GM18508 (cell line): ENCODE data around the gene PAMR1.

ENCODE experiments used
- ATAC-seq: cut with Tn5 transposase; IDR thresholded peaks from one replicate; pipeline ENCODE4 v1.9.1; 2021; ENCODE audit warnings: moderate number of reproducible peaks; ENCODE audit not compliant: insufficient read depth, unreplicated experiment

The PAMR1 gene

DNA sequence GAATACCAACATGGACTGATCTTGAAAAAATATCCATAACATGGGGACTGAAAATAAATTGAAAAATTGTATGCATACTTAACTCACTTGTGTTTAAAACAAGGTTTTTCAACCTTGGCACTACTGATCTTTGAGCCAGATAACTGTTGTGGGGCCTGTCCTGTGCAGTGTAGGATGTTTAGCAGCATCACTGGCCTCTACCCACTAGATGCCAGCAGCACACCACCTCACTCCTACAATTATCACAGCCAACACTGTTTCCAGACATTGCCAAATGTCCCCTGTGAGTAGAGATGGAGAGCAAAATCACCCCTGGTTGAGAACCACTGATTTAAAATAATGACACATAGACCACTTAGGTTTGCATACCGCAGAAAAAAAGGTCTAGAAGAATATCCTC is 61.1 kb downstream of the PAMR1 start:
- no peak for ATAC-seq

DNA sequence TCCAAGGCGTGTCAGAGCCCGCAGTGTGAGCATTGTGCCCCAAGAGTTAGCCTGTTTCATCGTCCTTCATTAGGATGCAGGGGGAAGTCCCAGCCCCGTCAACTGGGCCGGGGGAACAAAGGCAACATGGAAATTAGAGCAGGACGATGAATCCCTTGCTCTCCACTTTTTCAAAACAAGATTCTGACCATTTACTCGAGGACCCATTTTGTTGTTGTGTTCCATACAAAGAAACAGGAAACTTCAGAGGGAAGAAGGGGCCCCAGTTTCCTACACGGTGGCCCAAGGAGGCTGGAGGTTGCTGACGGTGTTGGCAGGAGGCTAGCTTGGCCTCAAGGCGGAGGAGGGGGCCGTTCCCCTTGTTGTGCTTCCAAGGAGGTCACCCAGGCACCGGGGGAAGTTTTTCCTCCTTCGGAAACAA is 62.1 kb downstream of the PAMR1 start:
- no peak for ATAC-seq

DNA sequence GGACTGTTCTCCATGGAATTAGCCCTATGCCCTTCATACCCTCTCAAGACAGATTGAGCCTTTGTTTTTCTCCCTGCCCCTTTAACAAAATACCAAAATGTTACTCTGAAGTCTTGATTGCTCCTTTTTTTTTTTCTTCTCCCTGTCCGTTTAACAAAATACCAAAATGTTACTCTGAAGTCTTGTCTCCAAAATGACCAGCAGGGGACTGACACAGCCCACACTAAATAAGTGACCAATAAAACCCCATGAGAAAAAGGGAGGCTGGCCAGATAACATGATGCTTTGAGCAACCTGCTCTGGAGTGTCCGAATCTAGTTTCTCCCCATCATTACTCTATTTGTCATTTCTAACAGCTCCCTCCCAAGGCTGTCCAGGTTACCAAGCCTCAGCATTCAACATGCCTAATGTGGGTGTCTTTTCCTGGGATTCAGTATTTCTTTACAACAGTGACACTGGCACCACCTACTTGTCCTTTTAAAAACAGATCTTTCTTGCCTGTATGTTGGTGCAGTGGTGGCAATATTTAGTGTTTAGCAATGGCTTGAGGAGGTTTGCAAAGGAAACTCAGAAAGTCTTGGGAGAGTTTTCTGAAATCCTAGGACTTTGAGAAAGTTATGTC is 63.4 kb downstream of the PAMR1 start:
- no peak for ATAC-seq

DNA sequence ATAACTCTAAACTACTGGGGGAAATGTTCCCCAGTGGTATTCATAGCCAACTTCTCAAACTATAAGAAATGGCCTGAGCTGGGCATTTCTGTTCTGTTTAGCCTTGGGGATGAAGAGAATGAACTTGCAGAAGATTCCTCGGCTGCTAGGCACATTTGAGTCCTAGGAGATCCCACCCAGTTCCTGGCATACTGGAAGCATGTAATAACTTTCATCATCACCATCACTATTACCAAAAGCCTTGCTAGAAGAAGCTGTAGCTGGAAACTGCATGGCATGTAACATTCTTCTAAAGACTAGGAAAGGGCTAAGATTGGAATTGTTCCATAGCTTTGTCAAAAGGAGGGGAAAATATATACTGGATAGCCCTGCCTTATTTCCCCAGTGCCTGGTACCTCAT is 65.9 kb downstream of the PAMR1 start:
- ATAC-seq: no peak

DNA sequence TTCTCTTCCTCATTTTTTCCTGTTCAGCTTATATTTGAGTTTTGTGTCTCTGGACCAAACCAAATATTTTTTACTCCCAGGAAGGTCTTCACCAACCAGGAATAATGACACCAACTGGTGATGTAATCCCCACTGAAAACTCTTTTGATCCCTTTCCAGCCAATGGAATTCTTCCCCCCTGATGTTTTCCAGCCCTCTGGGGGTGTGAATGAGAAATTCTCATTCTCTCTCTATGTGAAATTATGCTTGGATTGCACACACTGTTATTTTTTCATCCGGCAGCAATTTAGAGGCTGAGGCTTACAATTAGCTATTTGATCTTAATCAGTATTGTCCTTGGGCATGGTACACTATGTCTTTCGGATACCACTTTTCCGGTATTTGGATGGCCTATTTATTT is 66.6 kb downstream of the PAMR1 start:
- no peak for ATAC-seq

DNA sequence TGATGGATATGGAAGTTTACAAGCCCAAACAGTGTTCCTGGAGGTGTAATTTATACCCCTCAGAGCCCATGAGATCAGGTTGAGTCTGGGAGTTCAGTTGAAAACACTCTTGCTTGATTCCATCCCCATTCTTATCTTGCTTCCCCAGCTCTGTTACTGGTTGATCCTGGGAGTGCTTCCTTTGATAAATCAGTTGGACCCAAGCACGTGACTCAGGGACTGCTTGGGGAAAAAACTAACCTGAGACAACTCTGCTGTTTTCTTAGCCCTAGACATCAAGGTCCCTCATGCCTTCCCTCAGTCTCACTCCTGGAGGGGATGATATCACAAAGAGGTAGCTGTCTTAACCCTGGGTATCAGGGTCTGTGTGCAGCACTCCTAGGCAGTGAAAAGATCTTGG is 71.1 kb downstream of the PAMR1 start:
- no peak for ATAC-seq

DNA sequence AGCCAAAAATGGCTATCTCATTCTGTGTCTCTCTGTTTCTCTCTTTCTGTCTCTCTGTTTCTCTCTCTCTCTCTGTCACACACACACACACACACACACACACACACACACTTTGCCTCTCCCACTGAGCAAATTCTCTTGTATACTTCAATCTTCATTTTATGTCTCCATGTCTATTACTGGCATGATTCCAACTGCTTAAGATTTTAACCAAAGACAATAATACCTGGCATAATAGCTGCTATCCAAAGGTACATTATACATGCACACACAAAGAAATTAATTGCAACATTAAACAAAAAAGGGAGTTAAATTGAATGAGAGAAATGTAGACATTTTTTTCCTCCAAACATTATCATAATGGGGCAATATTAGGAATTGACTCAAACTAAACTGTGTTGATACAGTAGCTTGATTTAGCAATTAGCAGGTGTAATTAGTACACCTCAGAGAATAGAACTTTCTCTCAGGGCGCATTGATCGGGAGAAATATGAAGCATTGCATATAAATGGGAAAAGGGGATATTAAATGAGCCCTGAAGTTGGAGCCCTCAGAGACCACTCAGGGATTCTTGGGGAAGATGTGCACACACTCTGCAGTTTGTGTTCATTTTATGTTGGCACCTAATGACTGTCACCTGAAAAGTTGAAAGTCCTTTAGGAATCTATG is 88.7 kb downstream of the PAMR1 start:
- ATAC-seq: no peak

DNA sequence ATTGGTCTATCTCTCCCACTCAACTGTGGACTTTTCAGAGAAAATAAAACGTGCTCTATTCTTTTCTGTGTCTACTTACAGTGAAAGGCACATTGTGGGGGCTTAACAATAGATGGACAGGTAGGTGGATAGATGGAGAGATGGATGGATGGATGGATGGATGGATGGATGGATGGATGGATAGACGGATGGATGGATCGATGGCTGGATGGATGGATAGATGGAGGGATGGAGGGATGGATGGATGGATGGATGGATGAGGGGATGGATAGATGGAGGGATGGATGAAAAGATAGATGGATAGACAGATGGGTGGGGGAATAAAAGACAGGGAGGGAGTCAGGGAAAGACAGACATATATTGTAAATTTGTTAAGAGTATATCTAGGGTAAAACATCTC is 91.8 kb downstream of the PAMR1 start:
- ATAC-seq: no peak

DNA sequence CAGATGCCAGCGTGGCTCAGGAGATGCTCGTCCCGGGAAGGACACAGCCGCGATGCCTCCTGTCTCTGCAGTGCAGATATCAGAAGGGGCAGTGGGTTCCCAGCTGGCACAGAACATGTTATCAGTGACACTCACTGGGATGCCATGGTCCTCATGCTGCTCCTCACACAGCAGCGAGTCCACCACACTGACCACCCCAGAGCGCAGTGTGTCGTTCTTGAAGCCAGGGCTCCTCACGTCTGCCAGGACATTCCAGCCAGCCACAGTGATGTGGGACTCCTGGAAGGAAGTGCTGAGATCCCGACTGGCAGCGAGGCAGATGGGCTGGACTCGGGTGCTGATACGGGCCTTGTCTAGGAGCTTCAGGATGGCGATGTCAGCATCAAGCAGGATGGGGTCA is 93.0 kb downstream of the PAMR1 start:
- ATAC-seq: no peak

DNA sequence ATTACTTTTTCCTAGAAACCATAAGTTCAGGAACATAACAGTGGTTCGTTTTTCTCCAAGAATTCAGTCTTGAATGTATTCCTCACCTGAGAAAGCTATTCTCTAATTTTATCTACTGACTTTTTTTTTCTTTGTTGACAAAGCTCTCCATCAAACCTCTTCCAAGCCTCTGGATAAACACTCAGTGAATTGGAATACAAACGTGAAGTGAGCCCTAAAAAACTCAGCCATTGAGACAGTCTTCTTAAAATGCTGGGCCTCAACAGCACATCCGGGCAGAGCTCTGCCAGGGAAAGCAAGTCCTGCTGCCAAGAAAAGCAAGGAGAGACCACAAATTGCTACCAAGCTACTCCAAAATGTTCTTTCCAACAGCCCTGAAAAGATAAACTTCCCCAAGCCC is 98.3 kb downstream of the PAMR1 start:
- no peak for ATAC-seq

DNA sequence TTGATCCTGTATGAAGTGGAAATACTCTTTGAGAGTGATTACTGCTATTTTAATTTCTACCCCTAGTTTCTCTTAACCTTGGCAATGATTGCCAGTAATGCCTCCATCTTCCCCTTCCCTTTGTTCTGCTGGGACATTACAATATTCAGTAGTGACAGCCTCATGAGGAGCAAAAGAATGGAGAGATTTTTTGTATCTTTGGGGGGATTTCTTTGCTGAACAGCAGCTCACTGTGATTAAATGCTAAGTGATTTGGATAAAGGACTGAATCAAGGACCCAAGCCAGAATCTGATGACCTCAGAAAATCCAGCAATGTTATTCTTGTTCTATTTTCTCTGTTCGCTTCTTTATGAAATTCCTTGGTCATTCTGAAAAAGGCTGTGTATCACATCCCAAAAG is 99.1 kb downstream of the PAMR1 start:
- ATAC-seq: no peak

DNA sequence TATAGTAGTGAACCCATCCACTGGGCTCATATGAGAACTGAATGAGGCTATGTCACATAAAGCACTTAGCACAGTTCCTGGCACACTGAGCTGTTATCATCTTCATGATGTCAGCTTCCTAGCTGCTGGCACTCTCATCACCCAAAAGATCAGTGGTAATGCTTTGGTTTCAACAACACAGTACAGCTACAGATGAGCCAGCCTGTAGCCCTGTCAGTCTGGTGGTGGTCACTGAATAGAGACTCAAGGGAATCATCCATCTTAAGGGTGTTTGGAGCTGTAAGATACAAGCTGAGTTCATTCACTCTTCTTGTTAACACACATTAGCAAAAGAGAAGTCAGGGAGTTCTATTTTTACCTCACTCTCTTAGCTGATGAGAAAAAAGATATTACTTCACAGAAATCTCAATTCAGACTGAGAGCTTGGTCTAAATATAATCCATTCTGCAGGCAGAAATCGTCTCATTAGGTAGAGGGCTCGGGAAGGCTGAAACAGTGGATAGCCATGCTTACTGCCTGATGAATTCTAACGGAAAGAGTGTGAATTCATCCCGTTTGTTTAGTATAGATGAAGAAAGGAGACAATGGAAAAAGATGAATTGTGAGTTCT is 99.7 kb downstream of the PAMR1 start:
- ATAC-seq: no peak

DNA sequence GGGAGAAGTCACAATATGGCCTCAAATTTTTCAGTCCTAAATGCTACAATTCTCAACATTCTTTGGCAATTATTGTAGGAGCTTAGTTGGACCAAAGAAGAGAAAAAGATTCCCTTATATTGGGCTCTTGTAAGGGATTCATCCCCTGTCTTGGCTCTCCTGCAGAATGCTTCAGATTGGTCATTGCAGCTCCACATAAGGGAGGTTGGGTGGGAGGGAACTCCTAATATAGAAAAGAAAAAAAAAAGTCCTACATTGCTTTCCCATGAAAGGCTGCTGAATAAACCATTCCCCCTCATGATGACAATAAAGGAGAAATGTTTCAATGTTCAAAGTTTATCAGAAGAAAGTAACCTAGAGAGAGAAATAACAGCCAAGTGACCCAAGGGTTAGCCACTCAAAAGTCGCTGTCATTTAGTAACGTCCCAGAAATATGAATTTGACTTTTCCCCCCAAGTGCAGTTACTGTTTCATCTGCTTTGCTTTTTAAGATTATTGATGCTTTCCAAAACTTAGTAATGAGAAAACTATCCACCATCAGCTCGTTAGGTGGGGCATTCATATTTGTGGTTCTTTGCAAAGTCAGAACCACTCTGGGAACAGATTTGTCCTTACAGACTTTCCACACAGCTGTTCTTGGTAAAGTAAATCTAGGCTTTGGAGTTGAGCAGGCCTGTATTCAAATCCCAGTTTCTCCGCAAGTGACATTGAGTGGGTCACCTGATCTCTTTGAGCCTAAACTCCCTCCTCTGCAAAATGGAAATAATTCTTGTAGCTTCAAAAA is 101.1 kb downstream of the PAMR1 start:
- ATAC-seq: no peak

DNA sequence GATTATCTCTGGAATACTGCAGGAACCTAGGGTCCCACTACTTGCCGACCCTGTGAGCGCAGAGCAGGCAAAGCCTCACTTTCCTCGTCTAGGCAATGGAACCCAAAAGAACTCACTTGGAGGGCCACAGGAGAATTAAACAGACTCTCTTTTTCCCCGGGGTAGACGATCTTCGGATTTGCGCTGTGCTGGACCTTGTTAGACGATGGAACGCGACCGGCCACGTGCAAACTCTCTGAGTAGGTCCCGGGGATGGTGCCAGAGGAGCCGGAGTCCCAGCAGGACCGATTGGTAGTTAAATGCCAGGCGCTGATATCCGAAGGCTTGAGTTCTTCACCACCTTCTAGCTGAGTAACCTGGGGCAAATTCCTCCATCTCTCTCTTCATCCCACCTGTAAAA is 105.0 kb downstream of the PAMR1 start:
- ATAC-seq: no peak

DNA sequence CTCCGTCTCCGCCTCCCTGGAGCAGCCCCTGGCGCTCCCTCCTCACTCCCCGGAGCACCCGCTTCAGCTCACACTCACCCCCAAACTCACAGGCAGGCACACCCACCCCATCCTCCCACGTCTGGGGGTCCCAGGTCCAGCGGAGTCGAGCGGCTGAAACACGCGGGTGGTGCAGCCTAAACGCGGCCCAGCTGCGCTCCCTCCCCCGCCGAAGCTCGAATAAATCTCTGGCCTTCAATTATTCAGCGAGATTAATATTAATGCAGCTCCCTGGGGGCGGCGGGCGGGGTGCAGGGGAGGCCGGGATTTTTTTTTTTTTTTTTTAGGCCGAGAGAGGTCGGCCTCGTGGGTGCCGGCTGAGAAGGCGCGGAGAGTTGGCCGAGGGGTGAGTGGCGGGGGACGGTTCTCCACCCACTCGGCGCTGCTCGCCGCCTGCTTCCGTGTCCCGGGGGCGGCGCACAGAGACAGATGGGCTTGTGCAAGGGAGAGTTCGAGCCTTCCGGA is 105.5 kb downstream of the PAMR1 start:
- no peak for ATAC-seq

DNA sequence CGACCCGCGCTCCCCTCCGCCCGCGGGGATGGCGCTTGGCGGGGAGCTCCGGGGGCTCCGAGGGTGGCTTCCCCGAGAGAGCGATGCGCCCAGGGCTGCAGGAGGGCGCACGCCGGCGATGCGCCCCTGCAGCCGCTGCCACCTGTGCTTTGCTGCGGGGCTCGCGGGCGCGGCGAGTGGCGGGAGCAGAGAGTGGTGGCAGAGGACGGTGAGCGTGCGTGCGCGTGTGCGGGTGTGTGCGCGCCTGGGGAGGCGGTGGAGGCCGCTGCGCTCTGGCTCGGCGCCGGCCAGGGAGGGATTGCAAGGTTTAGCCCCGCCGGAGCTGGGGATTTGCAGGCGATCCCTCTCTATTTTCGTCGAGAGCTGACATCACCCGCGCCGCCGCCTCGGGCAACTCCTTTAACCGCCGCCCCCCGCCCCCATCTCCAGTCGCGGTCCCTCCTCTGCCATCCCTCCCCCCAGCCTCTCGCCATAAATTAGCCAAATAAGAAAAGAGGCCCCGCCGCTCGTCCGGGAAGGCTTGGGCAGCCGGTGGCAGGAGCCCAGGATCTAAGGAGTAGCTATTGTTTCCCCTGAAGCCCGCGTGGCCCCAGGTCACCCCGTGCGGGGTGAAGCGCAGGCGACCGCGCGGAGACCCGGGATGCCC is 106.1 kb downstream of the PAMR1 start, which contains the start of gene SLC1A2:
SLC1A2 (minus strand) TSS at position 375 of the 646 bp plus-strand sequence. CDS start 592 bp downstream, outside the sequence.
- no peak for ATAC-seq

DNA sequence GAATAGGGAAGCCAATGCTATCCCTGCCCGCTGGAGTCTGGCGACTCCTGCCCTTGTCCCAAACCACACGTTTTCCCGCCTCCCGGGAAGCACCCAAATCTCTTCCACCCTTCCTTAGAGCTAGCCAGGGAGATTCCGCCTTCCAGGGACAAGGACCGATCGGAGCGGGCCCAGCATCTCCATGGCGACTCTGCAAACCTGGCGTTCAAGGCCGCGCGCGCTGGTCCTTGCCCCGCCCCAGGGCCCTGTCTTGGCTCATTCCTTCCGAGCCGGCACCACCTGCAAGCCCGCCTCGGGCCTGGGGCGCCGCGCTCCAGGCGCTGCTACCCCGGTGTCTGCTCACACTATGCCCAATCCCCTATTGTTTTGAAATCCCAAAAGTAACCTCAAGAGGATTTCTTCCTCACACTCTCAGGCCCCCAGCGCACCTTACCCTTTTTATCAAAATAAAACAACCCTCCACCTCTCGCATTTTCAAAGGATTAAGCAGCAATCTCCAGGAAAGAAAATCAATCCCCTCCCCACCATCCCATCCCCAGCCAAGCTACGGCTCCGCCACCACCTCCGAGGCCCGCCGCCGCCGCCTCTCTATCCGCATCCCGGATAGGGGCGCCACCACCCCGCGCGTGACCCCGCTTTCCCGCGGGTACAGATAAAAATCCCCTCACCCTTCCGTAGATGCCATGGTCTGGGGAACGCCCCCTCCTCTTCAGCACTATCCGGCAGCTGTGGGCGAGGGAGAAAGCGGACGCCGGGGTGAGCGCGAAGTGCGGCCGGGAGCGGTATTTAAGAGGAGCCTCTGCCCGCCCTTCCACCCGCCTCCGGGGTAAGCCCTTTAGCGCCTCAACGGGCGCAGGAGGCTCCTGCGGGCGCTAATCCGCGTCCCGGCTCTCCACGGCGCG is 106.9 kb downstream of the PAMR1 start:
- no peak for ATAC-seq

DNA sequence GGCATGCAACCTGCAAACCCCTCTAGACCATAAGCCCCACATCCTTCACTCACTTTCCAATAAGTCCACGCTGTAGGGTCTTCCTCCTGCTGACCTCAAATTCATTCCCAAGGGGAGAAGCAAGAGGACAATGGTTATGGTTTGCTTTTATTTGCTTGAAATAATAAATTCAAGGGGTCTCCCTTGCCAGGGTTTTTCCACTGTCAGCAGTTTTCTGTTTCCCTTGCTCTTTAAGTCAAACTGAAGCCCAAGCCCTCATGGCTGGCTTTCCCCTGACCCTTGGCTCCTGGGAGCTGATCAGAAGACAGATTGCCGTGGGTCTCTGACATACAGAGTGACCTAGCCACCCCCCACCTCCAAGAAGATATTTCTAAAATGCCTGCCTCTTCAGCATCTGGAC is 109.9 kb downstream of the PAMR1 start:
- ATAC-seq: no peak

DNA sequence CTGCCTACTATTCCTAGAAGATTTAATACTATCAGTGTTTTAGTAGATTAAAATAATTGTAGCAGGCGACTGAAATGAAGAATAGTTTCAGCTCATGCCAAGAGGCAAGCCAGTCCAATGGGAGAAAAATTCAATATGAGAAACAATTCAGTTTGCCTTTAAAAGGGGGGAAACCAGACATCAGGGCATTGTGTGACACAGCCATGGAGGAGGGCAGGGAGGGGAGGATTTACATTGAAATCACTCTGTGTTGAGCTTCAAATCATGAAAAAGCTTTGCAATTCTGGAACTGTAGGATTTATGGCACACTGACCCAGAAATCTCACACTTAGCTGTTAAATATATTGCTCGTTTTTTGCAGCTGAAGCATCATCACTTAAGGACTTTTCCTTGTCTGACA is 110.6 kb downstream of the PAMR1 start:
- ATAC-seq: no peak
